ENCODE results near the gene ZNF221.

- no peak for TF ChIP-seq CTCF (optimal IDR thresholded peaks at IDR 0.05 in 1 of 3, IDR thresholded peaks at IDR 0.05 in 1 of 3, conservative IDR thresholded peaks at IDR 0.05 in 1 of 3; ENCODE audit: extremely low read depth in 1 of 3, insufficient read depth in 2 of 3, low read length in 3 of 3)
- TF ChIP-seq EZH2 (IDR thresholded peaks at IDR 0.05; ENCODE audit: low read length), result no peak
Measured at GRCh38 chr19:44002212-44002565, 51.2 kb downstream of the ZNF221 start.

Measured in keratinocyte (primary cell).